GM21381 (cell line): ENCODE data around the gene AIFM3.
"Not testable (repeated sequence)": the region's sequence is repeated elsewhere in the genome, so short reads cannot be mapped to it uniquely, and the experiment has no call there.

ENCODE experiments used
- ATAC-seq: cut with Tn5 transposase; IDR thresholded peaks from one replicate; pipeline ENCODE4 v1.9.1; 2021; ENCODE audit warnings: mild to moderate bottlenecking, moderate library complexity; ENCODE audit not compliant: unreplicated experiment

AIFM3 gene

GRCh38 chr22:20966883-20967696 is at the start of gene AIFM3:
Gene AIFM3, plus strand, starts transcription at chr22:20967255. Its CDS starts 690 bp downstream, at chr22:20967945.
- ATAC-seq, result no peak

- no peak for ATAC-seq
These were observed 48.3 kb upstream of the AIFM3 start for GRCh38 chr22:20918663-20919218.

GRCh38 chr22:20919718-20920117 is 47.3 kb upstream of the AIFM3 start:
- no peak for ATAC-seq

GRCh38 chr22:20920881-20921203 is 46.2 kb upstream of the AIFM3 start:
- no peak for ATAC-seq

GRCh38 chr22:20922141-20922751 is 44.8 kb upstream of the AIFM3 start:
- ATAC-seq, result no peak

- no peak for ATAC-seq
These were observed 40.8 kb upstream of the AIFM3 start for GRCh38 chr22:20926243-20926642.

GRCh38 chr22:20927940-20928572 is 39.0 kb upstream of the AIFM3 start:
- no peak for ATAC-seq

GRCh38 chr22:20928573-20928967 is 38.5 kb upstream of the AIFM3 start:
- ATAC-seq, result no peak

- no peak for ATAC-seq
These were observed 37.1 kb upstream of the AIFM3 start for GRCh38 chr22:20930004-20930403.

- ATAC-seq, result not testable (repeated sequence)
These were observed 36.6 kb upstream of the AIFM3 start for GRCh38 chr22:20930435-20930834.

GRCh38 chr22:20931126-20931654 is 35.9 kb upstream of the AIFM3 start:
- no peak for ATAC-seq

- ATAC-seq, result no peak
These were observed 33.1 kb upstream of the AIFM3 start for GRCh38 chr22:20933910-20934309.

GRCh38 chr22:20935049-20935448 is 32.0 kb upstream of the AIFM3 start:
- ATAC-seq, result not testable (repeated sequence)

- ATAC-seq, result not testable (repeated sequence)
These were observed 31.1 kb upstream of the AIFM3 start for GRCh38 chr22:20935780-20936539.

- no peak for ATAC-seq
These were observed 29.8 kb upstream of the AIFM3 start for GRCh38 chr22:20937031-20937793.

GRCh38 chr22:20937794-20938671 is 29.0 kb upstream of the AIFM3 start:
- ATAC-seq, result no peak

- ATAC-seq, result not testable (repeated sequence)
These were observed 27.4 kb upstream of the AIFM3 start for GRCh38 chr22:20939457-20940185.

- no peak for ATAC-seq
These were observed 26.8 kb upstream of the AIFM3 start for GRCh38 chr22:20940186-20940651.
